HepG2 (cell line): ENCODE measurements around the gene MRPL57. TPM values are rescaled to one million over a fixed set of nuclear protein-coding genes. Genes with fewer than 3 reads are reported as not detected.

Experiments used
- ATAC-seq: fragments of 200-7000 bp; cut with Tn5 transposase; 3 replicates; pipeline ENCODE4 v1.9.1; 2020; ENCODE audit warnings: mild to moderate bottlenecking, moderate library complexity
- BruUV-seq: library from RNA; stranded (reverse); fragments of 400-500 nt; replicated peaks from 2 replicates; lab custom pipeline; 2021; lab: Mats Ljungman, UMichigan
- CTCF ChIA-PET: fragments of 300-600 bp; formaldehyde crosslinking; extraction: SDS; loops from one replicate; lab custom pipeline; 2021; ENCODE audit warnings: low total read pairs, inconsistent platforms, low intra/inter-chr PET ratio; lab: Yijun Ruan, JAX
- POLR2A ChIA-PET: fragments of 350-600 bp; sonication (Branson Sonifier 250); formaldehyde crosslinking; loops from one replicate; lab custom pipeline; 2020; ENCODE audit warnings: antibody characterized with exemption, inconsistent platforms; lab: Yijun Ruan, JAX
- DNase-seq: peaks from one replicate; pipeline ENCODE4 v3.0.0-alpha.2; 2015; ENCODE audit warnings: low spot score
- FAIRE-seq: peaks from 3 replicates; lab custom pipeline; 2011; peaks lifted over from hg19 to GRCh38; lab: Jason Lieb, UNC
- H2AFZ ChIP-seq: one replicate; pipeline ENCODE4 v1.6.1; 2011; ENCODE audit warnings: low read length, inconsistent platforms
- H3K27ac ChIP-seq: fragments of 300-600 bp; 3 replicates; pipeline ENCODE4 v1.8.0; 2011; ENCODE audit warnings: mixed run types, mild to moderate bottlenecking, mixed read lengths, low read length, inconsistent platforms; ENCODE audit not compliant: insufficient read depth; ENCODE audit errors: extremely low read length
- H3K27me3 ChIP-seq, 2 experiments: fragments of 200-600 bp in 1 of 2; 2 replicates in 1 of 2; 3 replicates in 1 of 2; pipeline versions ENCODE4 v1.6.0 to v1.8.0; 2011; ENCODE audit warnings: low read length in 2 of 2, mild to moderate bottlenecking in 2 of 2, moderate library complexity in 2 of 2, inconsistent platforms in 1 of 2; ENCODE audit not compliant: insufficient read depth in 2 of 2, control insufficient read depth in 1 of 2
- H3K36me3 ChIP-seq, 2 experiments: fragments of 200-600 bp in 1 of 2; replicated peaks in 1 of 2; 2 replicates in 1 of 2; 3 replicates in 1 of 2; pipeline versions ENCODE4 v1.5.1 to v1.8.0; 2011; ENCODE audit warnings: low read length in 2 of 2, inconsistent platforms in 1 of 2; ENCODE audit not compliant: insufficient read depth in 2 of 2, control insufficient read depth in 1 of 2
- H3K4me1 ChIP-seq: 2 replicates; pipeline ENCODE4 v1.5.1; 2012; ENCODE audit warnings: low read length, inconsistent platforms; ENCODE audit not compliant: insufficient read depth
- H3K4me2 ChIP-seq: 2 replicates; pipeline ENCODE4 v1.6.0; 2011; ENCODE audit warnings: low read depth, low read length, inconsistent platforms
- H3K4me3 ChIP-seq, 3 experiments: fragments of 200-600 bp in 1 of 3; sonication (generic), shearing (Covaris generic) in 1 of 3; replicated peaks in 1 of 3; 2 replicates each; pipeline ENCODE4 v1.5.1; 2011 to 2016; ENCODE audit warnings: low read length in 3 of 3, inconsistent platforms in 2 of 3, low read depth in 2 of 3, mild to moderate bottlenecking in 2 of 3, control low read depth in 1 of 3, mixed read lengths in 1 of 3; ENCODE audit not compliant: insufficient read depth in 1 of 3
- H3K79me2 ChIP-seq: one replicate; pipeline ENCODE4 v1.6.1; 2011; ENCODE audit warnings: low read length, inconsistent platforms; ENCODE audit not compliant: insufficient read depth
- H3K9ac ChIP-seq: 2 replicates; pipeline ENCODE4 v1.6.0; 2011; ENCODE audit warnings: mild to moderate bottlenecking, low read depth, low read length, inconsistent platforms; ENCODE audit not compliant: insufficient read depth
- H3K9me3 ChIP-seq: 2 replicates; pipeline ENCODE4 v1.5.1; 2012; ENCODE audit warnings: mild to moderate bottlenecking, low read length
- H4K20me1 ChIP-seq: 2 replicates; pipeline ENCODE4 v1.6.0; 2011; ENCODE audit warnings: inconsistent platforms, mild to moderate bottlenecking, low read length, moderate library complexity; ENCODE audit not compliant: insufficient read depth
- CHD2 ChIP-seq: IDR thresholded peaks from 2 replicates; pipeline ENCODE4 v1.6.1; 2011; ENCODE audit warnings: low read depth, low read length, improper control_type of control experiment
- ETV5 ChIP-seq: IDR thresholded peaks from 2 replicates; pipeline ENCODE4 v1.6.1; 2018; ENCODE audit warnings: missing biosample characterization, missing genetic modification reagents, inconsistent platforms, borderline replicate concordance
- EZH2 ChIP-seq: conservative IDR thresholded peaks from 2 replicates; pipeline ENCODE4 v1.6.1; 2012; ENCODE audit warnings: mild to moderate bottlenecking, low read depth, low read length, moderate library complexity
- FOSL2 ChIP-seq: sonication (generic); formaldehyde crosslinking; IDR thresholded peaks from 2 replicates; pipeline ENCODE4 v1.4.0; 2020; ENCODE audit warnings: missing genetic modification reagents
- FOXJ3 ChIP-seq: sonication (generic); formaldehyde crosslinking; IDR thresholded peaks from 2 replicates; pipeline ENCODE4 v1.4.0; 2020; ENCODE audit warnings: missing genetic modification reagents, mild to moderate bottlenecking, borderline replicate concordance
- HES4 ChIP-seq: sonication (generic); formaldehyde crosslinking; IDR thresholded peaks from 2 replicates; pipeline ENCODE4 v1.9.0; 2021; ENCODE audit warnings: mild to moderate bottlenecking, missing genetic modification reagents, borderline replicate concordance
- KDM5B ChIP-seq: sonication (generic); formaldehyde crosslinking; IDR thresholded peaks from 2 replicates; pipeline ENCODE4 v1.4.0; 2020; ENCODE audit warnings: missing genetic modification reagents, mild to moderate bottlenecking, borderline replicate concordance
- SAP130 ChIP-seq: IDR thresholded peaks from 2 replicates; pipeline ENCODE4 v1.6.1; 2016; ENCODE audit warnings: low read depth
- SIX1 ChIP-seq: sonication (generic); formaldehyde crosslinking; IDR thresholded peaks from 2 replicates; pipeline ENCODE4 v1.4.0; 2020; ENCODE audit warnings: missing genetic modification reagents, borderline replicate concordance
- SYNCRIP ChIP-seq: fragments of 200-400 bp; formaldehyde crosslinking; IDR thresholded peaks from 2 replicates; pipeline ENCODE4 v1.6.1; 2018; ENCODE audit warnings: mild to moderate bottlenecking, low read depth, low read length; ENCODE audit not compliant: insufficient read depth
- XRCC5 ChIP-seq: fragments of 200-400 bp; formaldehyde crosslinking; optimal IDR thresholded peaks from 2 replicates; pipeline ENCODE3; 2017; ENCODE audit warnings: mild to moderate bottlenecking, low read length
- ZFP90 ChIP-seq: sonication (generic); formaldehyde crosslinking; IDR thresholded peaks from 2 replicates; pipeline ENCODE4 v1.8.0; 2022; ENCODE audit warnings: missing genetic modification reagents, mild to moderate bottlenecking, inconsistent platforms, borderline replicate concordance
- ZMYM2 ChIP-seq: sonication (generic); formaldehyde crosslinking; IDR thresholded peaks from 2 replicates; pipeline ENCODE4 v1.8.0; 2022; ENCODE audit warnings: mild to moderate bottlenecking, missing genetic modification reagents
- ZNF225 ChIP-seq: sonication (generic); formaldehyde crosslinking; IDR thresholded peaks from 2 replicates; pipeline ENCODE4 v1.4.0; 2020; ENCODE audit warnings: mild to moderate bottlenecking, missing genetic modification reagents
- ZNF230 ChIP-seq: sonication (generic); formaldehyde crosslinking; IDR thresholded peaks from 2 replicates; pipeline ENCODE4 v1.4.0; 2020; ENCODE audit warnings: mild to moderate bottlenecking, missing genetic modification reagents
- ZNF782 ChIP-seq: sonication (generic); formaldehyde crosslinking; IDR thresholded peaks from 2 replicates; pipeline ENCODE4 v1.4.0; 2020; ENCODE audit warnings: missing genetic modification reagents, mild to moderate bottlenecking, borderline replicate concordance
- WGBS: methylation state at CpG from one replicate; pipeline ENCODE4 v1.1.6; 2017; ENCODE audit warnings: low lambda C conversion rate; 5-methylcytosine and 5-hydroxymethylcytosine counted together
- in situ Hi-C: cut with HindIII; loops from 2 replicates; pipeline ENCODE4 v1.10.0; 2017; ENCODE audit warnings: low pct_unique_long_range_greater_than_20kb; ENCODE audit not compliant: extremely low pct_ligation_motif_present
- intact Hi-C: fragments of 100-400 bp; cut with micrococcal nuclease; formaldehyde crosslinking; loops from one replicate; pipeline ENCODE4 v1.10.0; 2022; ENCODE audit not compliant: unreplicated experiment
- polyA plus RNA-seq, 8 experiments: library from polyadenylated mRNA; depleted of rRNA in 3 of 8; stranded (reverse) in 7 of 8; unstranded in 1 of 8; fragments of >200 nt; fragmentation: Illumina TruSeq in 4 of 8; extraction: Trizol in 4 of 8; gene quantifications; 2 replicates each; pipeline versions ENCODE4 v1.2.1 to v1.2.3, GENCODE V29; 2011 to 2016; ENCODE audit warnings: low read depth in 4 of 8, missing spikeins in 1 of 8, mixed read lengths in 1 of 8; ENCODE audit not compliant: insufficient read depth in 1 of 8
- total RNA-seq, 5 experiments: library from RNA; depleted of rRNA; stranded (reverse); fragments of >200 nt; fragmentation: Illumina TruSeq; extraction: Trizol; gene quantifications; 2 replicates each; pipeline ENCODE4 v1.2.3, GENCODE V29; 2016; ENCODE audit warnings: low read depth in 1 of 5
- TF ChIP-seq, protein P1 (sequence below): sonication (generic); formaldehyde crosslinking; IDR thresholded peaks from 2 replicates; pipeline ENCODE4 v1.8.0; 2022; ENCODE audit warnings: missing genetic modification reagents, mild to moderate bottlenecking, moderate library complexity, borderline replicate concordance
- TF ChIP-seq, protein P2 (sequence below): sonication (generic); formaldehyde crosslinking; IDR thresholded peaks from 2 replicates; pipeline ENCODE4 v1.8.1; 2023; ENCODE audit warnings: mild to moderate bottlenecking, missing genetic modification reagents
- TF ChIP-seq, protein P3 (sequence below): sonication (generic); formaldehyde crosslinking; IDR thresholded peaks from 2 replicates; pipeline ENCODE4 v1.4.0; 2020; ENCODE audit warnings: missing genetic modification reagents
- TF ChIP-seq, protein P4 (sequence below): sonication (generic); formaldehyde crosslinking; IDR thresholded peaks from 2 replicates; pipeline ENCODE4 v1.9.0; 2021; ENCODE audit warnings: missing genetic modification reagents, borderline replicate concordance

MRPL57 gene
- total and polyA plus RNA-seq, 2 of the 13 experiments (the other 11 are each of a cell fraction or from before 2014, with no cell fraction given), result 19.5 to 35.2 TPM

DNA sequence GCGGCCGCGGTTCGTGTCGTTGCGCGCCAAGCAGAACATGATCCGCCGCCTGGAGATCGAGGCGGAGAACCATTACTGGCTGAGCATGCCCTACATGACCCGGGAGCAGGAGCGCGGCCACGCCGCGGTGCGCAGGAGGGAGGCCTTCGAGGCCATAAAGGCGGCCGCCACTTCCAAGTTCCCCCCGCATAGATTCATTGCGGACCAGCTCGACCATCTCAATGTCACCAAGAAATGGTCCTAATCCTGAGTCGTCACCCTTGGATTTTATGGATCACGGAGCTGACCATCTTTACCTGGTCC, 475 bp downstream of the MRPL57 start (continued):
- TF ChIP-seq CHD2 (no peak), EZH2 (no peak), SAP130 (CRISPR knock-in tag) (no peak), SIX1 (no peak), SYNCRIP (no peak)
- TF ChIP-seq, protein P1, sequence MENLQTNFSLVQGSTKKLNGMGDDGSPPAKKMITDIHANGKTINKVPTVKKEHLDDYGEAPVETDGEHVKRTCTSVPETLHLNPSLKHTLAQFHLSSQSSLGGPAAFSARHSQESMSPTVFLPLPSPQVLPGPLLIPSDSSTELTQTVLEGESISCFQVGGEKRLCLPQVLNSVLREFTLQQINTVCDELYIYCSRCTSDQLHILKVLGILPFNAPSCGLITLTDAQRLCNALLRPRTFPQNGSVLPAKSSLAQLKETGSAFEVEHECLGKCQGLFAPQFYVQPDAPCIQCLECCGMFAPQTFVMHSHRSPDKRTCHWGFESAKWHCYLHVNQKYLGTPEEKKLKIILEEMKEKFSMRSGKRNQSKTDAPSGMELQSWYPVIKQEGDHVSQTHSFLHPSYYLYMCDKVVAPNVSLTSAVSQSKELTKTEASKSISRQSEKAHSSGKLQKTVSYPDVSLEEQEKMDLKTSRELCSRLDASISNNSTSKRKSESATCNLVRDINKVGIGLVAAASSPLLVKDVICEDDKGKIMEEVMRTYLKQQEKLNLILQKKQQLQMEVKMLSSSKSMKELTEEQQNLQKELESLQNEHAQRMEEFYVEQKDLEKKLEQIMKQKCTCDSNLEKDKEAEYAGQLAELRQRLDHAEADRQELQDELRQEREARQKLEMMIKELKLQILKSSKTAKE (CRISPR knock-in tag), result no peak
- TF ChIP-seq, protein P2, sequence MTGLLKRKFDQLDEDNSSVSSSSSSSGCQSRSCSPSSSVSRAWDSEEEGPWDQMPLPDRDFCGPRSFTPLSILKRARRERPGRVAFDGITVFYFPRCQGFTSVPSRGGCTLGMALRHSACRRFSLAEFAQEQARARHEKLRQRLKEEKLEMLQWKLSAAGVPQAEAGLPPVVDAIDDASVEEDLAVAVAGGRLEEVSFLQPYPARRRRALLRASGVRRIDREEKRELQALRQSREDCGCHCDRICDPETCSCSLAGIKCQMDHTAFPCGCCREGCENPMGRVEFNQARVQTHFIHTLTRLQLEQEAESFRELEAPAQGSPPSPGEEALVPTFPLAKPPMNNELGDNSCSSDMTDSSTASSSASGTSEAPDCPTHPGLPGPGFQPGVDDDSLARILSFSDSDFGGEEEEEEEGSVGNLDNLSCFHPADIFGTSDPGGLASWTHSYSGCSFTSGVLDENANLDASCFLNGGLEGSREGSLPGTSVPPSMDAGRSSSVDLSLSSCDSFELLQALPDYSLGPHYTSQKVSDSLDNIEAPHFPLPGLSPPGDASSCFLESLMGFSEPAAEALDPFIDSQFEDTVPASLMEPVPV (CRISPR knock-in tag), result no peak

DNA sequence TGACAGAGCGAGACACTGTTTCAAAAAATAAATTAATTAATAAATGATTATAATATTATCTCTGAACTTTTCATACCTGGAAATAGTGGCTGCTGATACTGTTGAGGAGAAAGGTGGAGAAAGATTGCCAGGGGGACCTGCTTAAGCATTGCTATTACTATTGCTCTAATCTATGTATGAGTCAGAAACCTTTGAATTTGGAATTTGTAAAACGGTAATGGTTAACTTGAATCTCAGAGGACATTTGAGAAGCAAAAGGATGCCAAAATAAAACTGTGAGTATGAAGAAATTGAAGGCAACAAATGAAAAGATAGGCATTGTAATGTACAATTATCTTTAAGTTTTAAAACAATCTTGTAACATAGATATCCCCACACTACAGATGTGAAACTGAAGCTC, 5.2 kb downstream of the MRPL57 start:
- Histone ChIP-seq H3K79me2 (peaks cover 17% of the 10 kb centered on the region), H3K4me3 (no peak overlapping the region), H4K20me1 (peaks cover 5% of the 10 kb centered on the region; the same call in 1 of the 2 replicates), H3K4me1 (peaks cover 20% of the 10 kb centered on the region), H2AFZ (no peak overlapping the region), H3K27ac (no peak overlapping the region), H3K9me3 (no peaks in the 10 kb centered on the region), H3K27me3 (no peaks in the 10 kb centered on the region; a peak in 1 of 5 replicates), H3K36me3 (no peaks in the 10 kb centered on the region), H3K4me2 (no peak overlapping the region), H3K9ac (no peak overlapping the region)
- ATAC-seq (no peak), DNase-seq (no peak), FAIRE-seq (no peak)
- intact Hi-C loops (no loop called here), in situ Hi-C loops (no loop called here)
- BruUV-seq, result no TSS peak
- CTCF ChIA-PET, result no interaction called here
- POLR2A ChIA-PET, result no interaction called here
- 58% methylated on average over 2 of the region's 2 CpGs for WGBS
- TF ChIP-seq, protein P3, sequence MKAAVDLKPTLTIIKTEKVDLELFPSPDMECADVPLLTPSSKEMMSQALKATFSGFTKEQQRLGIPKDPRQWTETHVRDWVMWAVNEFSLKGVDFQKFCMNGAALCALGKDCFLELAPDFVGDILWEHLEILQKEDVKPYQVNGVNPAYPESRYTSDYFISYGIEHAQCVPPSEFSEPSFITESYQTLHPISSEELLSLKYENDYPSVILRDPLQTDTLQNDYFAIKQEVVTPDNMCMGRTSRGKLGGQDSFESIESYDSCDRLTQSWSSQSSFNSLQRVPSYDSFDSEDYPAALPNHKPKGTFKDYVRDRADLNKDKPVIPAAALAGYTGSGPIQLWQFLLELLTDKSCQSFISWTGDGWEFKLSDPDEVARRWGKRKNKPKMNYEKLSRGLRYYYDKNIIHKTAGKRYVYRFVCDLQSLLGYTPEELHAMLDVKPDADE, result no peak
- TF ChIP-seq XRCC5, result no peak
- TF ChIP-seq ZNF230, result no peak
- no peak for TF ChIP-seq FOXJ3 (CRISPR knock-in tag)
- no peak for TF ChIP-seq HES4 (CRISPR knock-in tag)
- no peak for TF ChIP-seq FOSL2 (CRISPR knock-in tag)
- TF ChIP-seq, protein P4, sequence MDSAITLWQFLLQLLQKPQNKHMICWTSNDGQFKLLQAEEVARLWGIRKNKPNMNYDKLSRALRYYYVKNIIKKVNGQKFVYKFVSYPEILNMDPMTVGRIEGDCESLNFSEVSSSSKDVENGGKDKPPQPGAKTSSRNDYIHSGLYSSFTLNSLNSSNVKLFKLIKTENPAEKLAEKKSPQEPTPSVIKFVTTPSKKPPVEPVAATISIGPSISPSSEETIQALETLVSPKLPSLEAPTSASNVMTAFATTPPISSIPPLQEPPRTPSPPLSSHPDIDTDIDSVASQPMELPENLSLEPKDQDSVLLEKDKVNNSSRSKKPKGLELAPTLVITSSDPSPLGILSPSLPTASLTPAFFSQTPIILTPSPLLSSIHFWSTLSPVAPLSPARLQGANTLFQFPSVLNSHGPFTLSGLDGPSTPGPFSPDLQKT (CRISPR knock-in tag), result no peak
- TF ChIP-seq ZMYM2 (CRISPR knock-in tag), result no peak
- no peak for TF ChIP-seq ZFP90 (CRISPR knock-in tag)
- no peak for TF ChIP-seq KDM5B (CRISPR knock-in tag)
- no peak for TF ChIP-seq ZNF782 (CRISPR knock-in tag)
- no peak for TF ChIP-seq ZNF225 (CRISPR knock-in tag)
- TF ChIP-seq ETV5 (CRISPR knock-in tag), result no peak
